CD8-positive, alpha-beta memory T cell (primary cell): Measurements from ENCODE around the gene TBC1D9B. TPM values are rescaled to one million over a fixed set of nuclear protein-coding genes. Genes with fewer than 3 reads are reported as not detected.

Experiments
- CTCF ChIA-PET: fragments of 350-600 bp; sonication (Branson Sonifier 250); formaldehyde crosslinking; loops from one replicate; lab custom pipeline; 2021; ENCODE audit warnings: antibody characterized with exemption; lab: Charles Lee
- POLR2A ChIA-PET: fragments of 350-600 bp; sonication (Branson Sonifier 250); formaldehyde crosslinking; loops from one replicate; lab custom pipeline; 2021; ENCODE audit warnings: antibody characterized with exemption; lab: Charles Lee
- DNase-seq, 5 donors: peaks; one replicate each; pipeline versions ENCODE4 v3.0.0 to v3.0.0-alpha.2; 2020 to 2022; ENCODE audit warnings: mixed read lengths in 1 of 5
- H3K27ac ChIP-seq: one replicate; pipeline ENCODE4 v1.7.0; 2013; ENCODE audit warnings: low read depth, mild to moderate bottlenecking, low read length, moderate library complexity
- H3K27me3 ChIP-seq: 2 replicates; pipeline ENCODE4 v1.7.0; 2013; ENCODE audit warnings: low read length, mild to moderate bottlenecking; ENCODE audit not compliant: insufficient read depth, poor library complexity, severe bottlenecking
- H3K36me3 ChIP-seq: 2 replicates; pipeline ENCODE4 v1.7.0; 2013; ENCODE audit warnings: mild to moderate bottlenecking, low read length, moderate library complexity; ENCODE audit not compliant: insufficient read depth
- H3K4me1 ChIP-seq: 2 replicates; pipeline ENCODE4 v1.7.0; 2013; ENCODE audit warnings: mild to moderate bottlenecking, low read length, moderate library complexity; ENCODE audit not compliant: insufficient read depth
- H3K4me3 ChIP-seq: 2 replicates; pipeline ENCODE4 v1.7.0; 2013; ENCODE audit warnings: mild to moderate bottlenecking, low read length
- H3K9me3 ChIP-seq: 2 replicates; pipeline ENCODE4 v1.7.0; 2013; ENCODE audit warnings: mild to moderate bottlenecking, low read length
- H3K27ac Mint-ChIP-seq, 8 donors: one replicate each; pipeline ENCODE4 v1.8.0; 2020 to 2021; ENCODE audit warnings: mixed read lengths in 8 of 8, mild to moderate bottlenecking in 6 of 8, inconsistent platforms in 3 of 8, moderate library complexity in 3 of 8
- H3K27me3 Mint-ChIP-seq, 2 donors: one replicate each; pipeline ENCODE4 v1.8.0; 2020 to 2021; ENCODE audit warnings: mixed read lengths in 2 of 2, mild to moderate bottlenecking in 1 of 2, moderate library complexity in 1 of 2
- H3K36me3 Mint-ChIP-seq, 3 donors: one replicate each; pipeline ENCODE4 v1.8.0; 2020 to 2021; ENCODE audit warnings: mixed read lengths in 3 of 3, inconsistent platforms in 1 of 3, mild to moderate bottlenecking in 1 of 3
- H3K4me1 Mint-ChIP-seq, 3 donors: one replicate each; pipeline ENCODE4 v1.8.0; 2020 to 2021; ENCODE audit warnings: mixed read lengths in 3 of 3, inconsistent platforms in 1 of 3, mild to moderate bottlenecking in 1 of 3
- H3K4me3 Mint-ChIP-seq, 7 donors: one replicate each; pipeline ENCODE4 v1.8.0; 2020 to 2021; ENCODE audit warnings: mixed read lengths in 7 of 7, mild to moderate bottlenecking in 6 of 7, moderate library complexity in 4 of 7, inconsistent platforms in 2 of 7
- H3K9me3 Mint-ChIP-seq, 5 donors: one replicate each; pipeline ENCODE4 v1.8.0; 2020 to 2022; ENCODE audit warnings: mixed read lengths in 5 of 5, mild to moderate bottlenecking in 3 of 5, moderate library complexity in 2 of 5, inconsistent platforms in 1 of 5
- polyA plus RNA-seq: library from polyadenylated mRNA; unstranded; fragments of 300-500 nt; fragmentation: Illumina TruSeq; gene quantifications from one replicate; pipeline ENCODE4 v1.2.3, GENCODE V29; 2021
- total RNA-seq, 2 experiments: library from RNA; stranded (reverse); gene quantifications; one replicate each; pipeline ENCODE4 v1.2.3, GENCODE V29; 2021

TBC1D9B gene
- total and polyA plus RNA-seq, 3 experiments from 2014 or later = 43.9 to 74.8 (median 73.7) TPM

- Mint-ChIP-seq H3K36me3 (peaks cover 0 to 51% (median 4%) of the 10 kb centered on the region in 3 donors), H3K4me3 (no peak overlapping the region), H3K9me3 (no peaks in the 10 kb centered on the region), H3K27ac (no peak overlapping the region), H3K27me3 (no peaks in the 10 kb centered on the region), H3K4me1 (peaks cover 2 to 9% (median 3%) of the 10 kb centered on the region in 3 donors)
- H3K36me3 ChIP-seq = no peaks in the 10 kb centered on the region
- H3K27ac ChIP-seq = no peak overlapping the region
- H3K4me3 ChIP-seq = no peak overlapping the region
- H3K9me3 ChIP-seq = no peaks in the 10 kb centered on the region
- H3K27me3 ChIP-seq = no peaks in the 10 kb centered on the region
- no peaks in the 10 kb centered on the region for H3K4me1 ChIP-seq
- CTCF ChIA-PET = interaction anchor here (1.0 kb wide), 1 partner anchor 21 kb away, joined by 3 read pairs; no protein-coding TSS in a partner anchor
- POLR2A ChIA-PET = no interaction called here
- DNase-seq = no peak
Observed at GRCh38 chr5:179864686-179865085, 43.0 kb downstream of the TBC1D9B start.

DNA sequence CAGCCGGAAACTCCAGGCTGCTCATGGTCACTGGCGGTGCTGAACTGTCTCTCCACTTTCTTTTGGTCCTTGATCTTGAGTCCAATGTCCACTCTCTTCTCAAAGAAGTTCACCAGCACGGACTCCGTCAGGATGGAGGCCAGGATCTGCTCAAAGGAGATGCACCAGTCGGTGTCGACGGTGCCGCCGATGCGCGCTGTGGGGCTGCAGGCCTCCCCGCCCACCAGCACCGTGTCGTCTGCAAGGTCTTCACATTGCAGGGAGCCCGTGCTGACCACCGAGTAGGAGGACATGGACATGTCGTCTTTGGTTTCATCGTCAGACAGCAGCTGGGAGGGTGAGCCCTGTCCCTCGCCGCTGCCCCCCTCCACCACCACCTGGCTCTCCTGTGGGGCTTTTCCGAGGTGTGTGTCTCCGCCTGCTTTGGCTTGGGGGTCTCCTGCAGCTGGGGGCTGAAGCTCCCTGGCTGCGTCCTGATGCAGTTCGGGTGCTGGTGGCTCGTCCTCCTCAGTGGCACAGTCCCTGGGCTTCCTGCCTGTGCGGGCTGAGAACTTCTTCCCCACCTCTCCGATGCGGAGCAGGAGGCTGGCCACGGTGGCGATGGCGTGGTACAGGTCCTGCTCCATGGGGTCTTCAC is 44.1 kb downstream of the TBC1D9B start:
- no peaks in the 10 kb centered on the region for H3K4me1 ChIP-seq
- DNase-seq = no peak
- CTCF ChIA-PET = interaction anchor here (1.0 kb wide), 1 partner anchor 22 kb away, joined by 3 read pairs; no protein-coding TSS in a partner anchor
- Mint-ChIP-seq H3K36me3 (peaks cover 0 to 49% (median 4%) of the 10 kb centered on the region in 3 donors), H3K27me3 (no peaks in the 10 kb centered on the region), H3K4me3 (no peak overlapping the region), H3K4me1 (peaks cover 6 to 9% (median 6%) of the 10 kb centered on the region in 3 donors), H3K9me3 (no peaks in the 10 kb centered on the region), H3K27ac (peak overlapping the region in 2 of 8 donors; percentile 33 to 72)
- no peaks in the 10 kb centered on the region for H3K27me3 ChIP-seq
- no peak overlapping the region for H3K27ac ChIP-seq
- H3K4me3 ChIP-seq = no peak overlapping the region
- POLR2A ChIA-PET = no interaction called here
- no peaks in the 10 kb centered on the region for H3K9me3 ChIP-seq
- H3K36me3 ChIP-seq = no peaks in the 10 kb centered on the region

- no peak overlapping the region for H3K4me3 ChIP-seq
- H3K36me3 ChIP-seq = no peaks in the 10 kb centered on the region
- no peak overlapping the region for H3K27ac ChIP-seq
- DNase-seq = no peak
- H3K27me3 Mint-ChIP-seq = no peaks in the 10 kb centered on the region
- no peaks in the 10 kb centered on the region for H3K27me3 ChIP-seq
- ChIA-PET CTCF (no interaction called here), POLR2A (no interaction called here)
- peak overlapping the region in 1 of 7 donors; percentile 37 for H3K4me3 Mint-ChIP-seq
- peaks cover 10 to 13% (median 11%) of the 10 kb centered on the region in 3 donors for H3K4me1 Mint-ChIP-seq
- no peak overlapping the region for H3K27ac Mint-ChIP-seq
- peaks cover under 1% of the 10 kb centered on the region for H3K4me1 ChIP-seq
- peaks cover 0 to 52% (median 4%) of the 10 kb centered on the region in 3 donors for H3K36me3 Mint-ChIP-seq
- H3K9me3 ChIP-seq = no peaks in the 10 kb centered on the region
- no peaks in the 10 kb centered on the region for H3K9me3 Mint-ChIP-seq
Observed at GRCh38 chr5:179862891-179863290, 44.8 kb downstream of the TBC1D9B start.

GRCh38 chr5:179862296-179862695 is 45.4 kb downstream of the TBC1D9B start:
- Mint-ChIP-seq H3K4me3 (peak overlapping the region in 1 of 7 donors; percentile 37), H3K27ac (peak overlapping the region in 1 of 8 donors; percentile 11), H3K4me1 (peaks cover 15 to 19% (median 16%) of the 10 kb centered on the region in 3 donors), H3K9me3 (no peaks in the 10 kb centered on the region), H3K27me3 (no peaks in the 10 kb centered on the region), H3K36me3 (peaks cover 0 to 48% (median 3%) of the 10 kb centered on the region in 3 donors)
- H3K4me1 ChIP-seq = peaks cover 6% of the 10 kb centered on the region
- POLR2A ChIA-PET = no interaction called here
- CTCF ChIA-PET = no interaction called here
- DNase-seq = no peak
- H3K4me3 ChIP-seq = no peak overlapping the region
- H3K36me3 ChIP-seq = no peaks in the 10 kb centered on the region
- no peak overlapping the region for H3K27ac ChIP-seq
- H3K9me3 ChIP-seq = no peaks in the 10 kb centered on the region
- no peaks in the 10 kb centered on the region for H3K27me3 ChIP-seq

DNA sequence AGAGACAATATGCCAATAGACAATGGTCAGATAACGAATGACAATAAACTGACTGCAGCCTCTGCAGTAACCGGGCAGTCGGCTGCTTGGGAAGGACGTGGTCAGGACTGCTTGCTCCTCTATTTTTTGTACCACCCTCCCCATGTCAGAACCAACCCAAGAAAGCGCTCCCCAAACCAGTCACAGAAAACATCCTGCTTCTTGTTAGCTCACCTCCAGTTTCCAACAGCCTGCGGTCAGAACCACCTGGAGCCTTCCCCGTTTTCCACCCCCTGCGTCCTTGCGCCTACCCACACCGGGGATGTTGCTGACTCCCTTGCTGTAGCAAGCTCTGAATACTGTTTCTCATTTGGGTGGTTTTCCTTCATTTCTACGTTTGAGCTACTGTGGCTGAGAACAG is 47.4 kb downstream of the TBC1D9B start:
- POLR2A ChIA-PET = no interaction called here

GRCh38 chr5:179858586-179859427 is 48.9 kb downstream of the TBC1D9B start, which contains the start of gene MRNIP:
MRNIP (minus strand) TSS chr5:179858817; CDS start chr5:179858796, 21 bp downstream.
- Mint-ChIP-seq H3K9me3 (no peaks in the 10 kb centered on the region), H3K4me1 (peaks cover 21 to 37% (median 27%) of the 10 kb centered on the region in 3 donors), H3K27ac (peak within 1 kb of the TSS; percentile 77 to 99 (median 92)), H3K27me3 (no peaks in the 10 kb centered on the region), H3K36me3 (peaks cover 0 to 31% (median under 1%) of the 10 kb centered on the region in 3 donors), H3K4me3 (peak within 1 kb of the TSS; percentile 95 to 98 (median 97))
- peak within 1 kb of the TSS; percentile 98 for H3K4me3 ChIP-seq
- no peaks in the 10 kb centered on the region for H3K36me3 ChIP-seq
- ChIA-PET POLR2A (interaction anchor here (0.6 to 1.2 kb wide), 5 partner anchors 29 to 126 kb away, joined by 3 to 4 read pairs (median 4); partner anchors contain the start of genes MAML1 and SQSTM1), CTCF (interaction anchor here (1.0 to 1.5 kb wide), 2 partner anchors 47 to 96 kb away, joined by 3 to 4 read pairs; no protein-coding TSS in a partner anchor)
- no peaks in the 10 kb centered on the region for H3K27me3 ChIP-seq
- peak; percentile 79 to 89 (median 83) for DNase-seq
- no peaks in the 10 kb centered on the region for H3K9me3 ChIP-seq
- peaks cover 6% of the 10 kb centered on the region for H3K4me1 ChIP-seq
- peak within 1 kb of the TSS; percentile 88 for H3K27ac ChIP-seq

More for the DNA sequence above, 47.4 kb downstream of the TBC1D9B start:
- Histone ChIP-seq H3K4me1 (peaks cover 6% of the 10 kb centered on the region), H3K4me3 (no peak overlapping the region), H3K27me3 (no peaks in the 10 kb centered on the region), H3K36me3 (no peaks in the 10 kb centered on the region), H3K27ac (no peak overlapping the region), H3K9me3 (no peaks in the 10 kb centered on the region)
- peaks cover 20 to 28% (median 24%) of the 10 kb centered on the region in 3 donors for H3K4me1 Mint-ChIP-seq
- no peaks in the 10 kb centered on the region for H3K9me3 Mint-ChIP-seq
- no peaks in the 10 kb centered on the region for H3K27me3 Mint-ChIP-seq
- DNase-seq = no peak
- H3K4me3 Mint-ChIP-seq = peak overlapping the region; percentile 41 to 98 (median 95)
- CTCF ChIA-PET = interaction anchor here (0.5 kb wide), 1 partner anchor 51 kb away, joined by 4 read pairs; no protein-coding TSS in a partner anchor
- H3K27ac Mint-ChIP-seq = peak overlapping the region in 1 of 8 donors; percentile 50
- peaks cover 0 to 41% (median 2%) of the 10 kb centered on the region in 3 donors for H3K36me3 Mint-ChIP-seq

DNA sequence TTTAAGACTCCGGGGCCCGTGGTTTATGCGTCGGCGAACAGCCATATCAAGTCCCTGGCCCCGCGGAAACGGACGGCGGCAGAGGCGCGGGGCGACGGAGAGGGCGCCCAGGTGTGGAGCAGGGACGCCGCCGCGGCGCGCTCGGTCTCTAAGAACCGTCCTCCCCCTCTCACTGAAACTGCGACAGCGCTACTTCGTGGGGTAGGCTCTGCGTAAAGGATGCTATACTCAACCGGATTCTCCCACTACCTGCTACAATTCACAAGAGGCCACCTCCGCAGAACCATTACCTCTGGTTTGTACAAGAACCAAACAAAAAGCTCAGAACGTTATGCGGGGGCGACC is 49.5 kb downstream of the TBC1D9B start:
- Mint-ChIP-seq H3K27me3 (no peaks in the 10 kb centered on the region), H3K4me1 (peaks cover 21 to 37% (median 27%) of the 10 kb centered on the region in 3 donors), H3K9me3 (no peaks in the 10 kb centered on the region), H3K27ac (peak overlapping the region; percentile 77 to 99 (median 92)), H3K36me3 (peaks cover 0 to 26% (median 0%) of the 10 kb centered on the region in 3 donors), H3K4me3 (peak overlapping the region; percentile 95 to 98 (median 97))
- Histone ChIP-seq H3K4me1 (peaks cover 6% of the 10 kb centered on the region), H3K9me3 (no peaks in the 10 kb centered on the region), H3K36me3 (no peaks in the 10 kb centered on the region), H3K27ac (peak overlapping the region; percentile 88), H3K27me3 (no peaks in the 10 kb centered on the region), H3K4me3 (peak overlapping the region; percentile 98)
- POLR2A ChIA-PET = interaction anchor here (0.6 to 1.2 kb wide), 5 partner anchors 28 to 125 kb away, joined by 3 to 4 read pairs (median 4); partner anchors contain the start of genes MAML1 and SQSTM1
- CTCF ChIA-PET = interaction anchor here (1.0 to 1.5 kb wide), 2 partner anchors 48 to 95 kb away, joined by 3 to 4 read pairs; no protein-coding TSS in a partner anchor
- DNase-seq = peak in 3 of 5 donors; percentile 24 to 72 (median 30)
